Keratinocyte (primary cell): ENCODE measurements around the gene SSMEM1. TPM values are rescaled to one million over a fixed set of nuclear protein-coding genes. Genes with fewer than 3 reads are reported as not detected.

Experiments
- DNase-seq: peaks from one replicate; pipeline ENCODE4 v3.0.0-alpha.2; 2011; ENCODE audit warnings: low read depth, missing footprints, low spot score
- FAIRE-seq: peaks from 2 replicates; lab custom pipeline; 2011; peaks lifted over from hg19 to GRCh38; lab: Jason Lieb, UNC
- H2AFZ ChIP-seq: 2 replicates; pipeline ENCODE4 v1.6.0; 2012; ENCODE audit warnings: low read length, control low read depth, inconsistent platforms; ENCODE audit not compliant: control insufficient read depth
- H3K27ac ChIP-seq: 2 replicates; pipeline ENCODE4 v1.5.1; 2011; ENCODE audit warnings: low read length; ENCODE audit not compliant: control insufficient read depth, insufficient read depth
- H3K27me3 ChIP-seq: 3 replicates; pipeline ENCODE4 v1.6.0; 2011; ENCODE audit warnings: low read length; ENCODE audit not compliant: control insufficient read depth, insufficient read depth; ENCODE audit errors: extremely low read depth
- H3K36me3 ChIP-seq, 2 experiments: 2 replicates in 1 of 2; 3 replicates in 1 of 2; pipeline ENCODE4 v1.5.1; 2011; ENCODE audit warnings: low read length in 2 of 2, mild to moderate bottlenecking in 1 of 2; ENCODE audit not compliant: control insufficient read depth in 2 of 2, insufficient read depth in 2 of 2; ENCODE audit errors: extremely low read depth in 1 of 2
- H3K4me1 ChIP-seq: 3 replicates; pipeline ENCODE4 v1.5.1; 2011; ENCODE audit warnings: low read length; ENCODE audit not compliant: control insufficient read depth, insufficient read depth; ENCODE audit errors: extremely low read depth
- H3K4me2 ChIP-seq: 3 replicates; pipeline ENCODE4 v1.6.0; 2011; ENCODE audit warnings: low read depth, low read length; ENCODE audit not compliant: control insufficient read depth, insufficient read depth; ENCODE audit errors: extremely low read depth
- H3K4me3 ChIP-seq, 3 experiments: fragments of 200-600 bp in 1 of 3; sonication (generic) in 1 of 3; 2 replicates in 2 of 3; 3 replicates in 1 of 3; pipeline ENCODE4 v1.5.1; 2011 to 2016; ENCODE audit warnings: low read length in 3 of 3, mild to moderate bottlenecking in 3 of 3, control low read depth in 2 of 3, inconsistent platforms in 1 of 3, low read depth in 1 of 3, mixed read lengths in 1 of 3, mixed run types in 1 of 3, moderate library complexity in 1 of 3; ENCODE audit not compliant: control insufficient read depth in 2 of 3, insufficient read depth in 2 of 3; ENCODE audit errors: extremely low read depth in 1 of 3
- H3K79me2 ChIP-seq: 2 replicates; pipeline ENCODE4 v1.6.0; 2012; ENCODE audit warnings: low read length; ENCODE audit not compliant: control insufficient read depth, insufficient read depth
- H3K9ac ChIP-seq: 3 replicates; pipeline ENCODE4 v1.6.0; 2011; ENCODE audit warnings: low read length; ENCODE audit not compliant: control insufficient read depth, insufficient read depth; ENCODE audit errors: extremely low read depth
- H3K9me1 ChIP-seq: 3 replicates; pipeline ENCODE4 v1.6.0; 2011; ENCODE audit warnings: low read length; ENCODE audit not compliant: control insufficient read depth, insufficient read depth; ENCODE audit errors: extremely low read depth
- H3K9me3 ChIP-seq: 2 replicates; pipeline ENCODE4 v1.5.1; 2012; ENCODE audit warnings: low read depth, low read length; ENCODE audit not compliant: control insufficient read depth
- H4K20me1 ChIP-seq: 3 replicates; pipeline ENCODE4 v1.6.0; 2011; ENCODE audit warnings: low read length; ENCODE audit not compliant: control insufficient read depth, insufficient read depth; ENCODE audit errors: extremely low read depth
- CTCF ChIP-seq, 3 experiments: IDR thresholded peaks in 1 of 3; conservative IDR thresholded peaks in 1 of 3; optimal IDR thresholded peaks in 1 of 3; 2 replicates in 2 of 3; 3 replicates in 1 of 3; pipeline versions ENCODE3 to v1.5.1; 2011; ENCODE audit warnings: low read length in 3 of 3, mild to moderate bottlenecking in 3 of 3, moderate library complexity in 2 of 3, control low read depth in 1 of 3, inconsistent platforms in 1 of 3; ENCODE audit not compliant: insufficient read depth in 2 of 3; ENCODE audit errors: extremely low read depth in 1 of 3
- EZH2 ChIP-seq: IDR thresholded peaks from one replicate; pipeline ENCODE4 v1.6.1; 2012; ENCODE audit warnings: inconsistent platforms, mild to moderate bottlenecking, low read length, moderate library complexity
- dilution Hi-C: fragments of 300-500 bp; cut with MboI; formaldehyde crosslinking; loops from one replicate; pipeline ENCODE4 v1.7.0; 2020; ENCODE audit warnings: low sequenced_read_pairs; ENCODE audit not compliant: extremely low pct_ligation_motif_present
- polyA plus RNA-seq, 5 experiments: library from polyadenylated mRNA; depleted of rRNA in 3 of 5; stranded (reverse) in 3 of 5; stranded (forward) in 1 of 5; unstranded in 1 of 5; fragments of >200 nt; gene quantifications; 1 replicate in 1 of 5; 2 replicates in 3 of 5; 3 replicates in 1 of 5; pipeline versions ENCODE4 v1.2.1 to v1.2.3, GENCODE V29; 2011 to 2012; ENCODE audit warnings: missing spikeins in 2 of 5, low read depth in 1 of 5, low replicate concordance in 1 of 5

SSMEM1 gene
- polyA plus RNA-seq, 1 donor (not counting 4 experiments of a cell fraction or from before 2014, with no cell fraction given) = not detected

GRCh38 chr7:130160455-130160854 lies 47.2 kb upstream of the SSMEM1 start:
- Histone ChIP-seq H3K4me3 (no peak overlapping the region), H3K9me3 (no peaks in the 10 kb centered on the region), H4K20me1 (no peaks in the 10 kb centered on the region), H3K4me1 (no peaks in the 10 kb centered on the region), H3K36me3 (peaks cover 5 to 11% of the 10 kb centered on the region in 2 experiments), H3K27ac (no peak overlapping the region), H3K4me2 (no peak overlapping the region), H3K27me3 (no peaks in the 10 kb centered on the region), H3K9ac (no peak overlapping the region), H2AFZ (no peak overlapping the region), H3K9me1 (no peaks in the 10 kb centered on the region), H3K79me2 (no peaks in the 10 kb centered on the region)
- DNase-seq (no peak), FAIRE-seq (no peak)
- TF ChIP-seq CTCF (optimal IDR thresholded peaks at IDR 0.05 in 1 of 3, IDR thresholded peaks at IDR 0.05 in 1 of 3, conservative IDR thresholded peaks at IDR 0.05 in 1 of 3; ENCODE audit: extremely low read depth in 1 of 3, insufficient read depth in 2 of 3, low read length in 3 of 3) (no peak), EZH2 (no peak)
- dilution Hi-C loops = no loop called here

DNA sequence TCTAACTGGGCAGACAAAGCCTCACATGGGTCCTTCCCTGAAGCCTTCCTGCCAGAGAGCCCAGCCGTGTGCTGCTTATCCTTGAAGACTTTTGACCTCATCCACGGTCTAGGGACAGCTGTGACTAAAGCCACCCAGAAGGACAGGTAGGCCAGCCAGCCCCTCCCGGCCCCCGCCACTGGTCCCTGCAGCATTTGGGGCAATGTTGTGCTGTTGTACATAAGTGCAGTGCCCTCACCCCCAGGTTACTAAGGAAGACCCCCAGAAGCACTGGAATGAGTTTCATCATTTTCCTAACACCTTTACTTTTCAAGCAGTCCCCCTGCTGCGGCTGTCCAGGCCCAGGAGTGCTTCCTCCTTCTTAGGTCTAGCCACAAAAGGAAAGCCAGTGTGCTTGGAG lies 45.5 kb upstream of the SSMEM1 start:
- H2AFZ ChIP-seq = no peak overlapping the region
- H3K4me3 ChIP-seq = no peak overlapping the region
- no peaks in the 10 kb centered on the region for H3K27me3 ChIP-seq
- FAIRE-seq (no peak), DNase-seq (no peak)
- no peaks in the 10 kb centered on the region for H4K20me1 ChIP-seq
- no peaks in the 10 kb centered on the region for H3K9me1 ChIP-seq
- H3K4me2 ChIP-seq = no peak overlapping the region
- H3K9ac ChIP-seq = no peak overlapping the region
- no peaks in the 10 kb centered on the region for H3K9me3 ChIP-seq
- TF ChIP-seq CTCF (optimal IDR thresholded peaks at IDR 0.05 in 1 of 3, IDR thresholded peaks at IDR 0.05 in 1 of 3, conservative IDR thresholded peaks at IDR 0.05 in 1 of 3; ENCODE audit: extremely low read depth in 1 of 3, insufficient read depth in 2 of 3, low read length in 3 of 3) = no peak
- no peak for TF ChIP-seq EZH2
- H3K27ac ChIP-seq = no peak overlapping the region
- H3K4me1 ChIP-seq = no peaks in the 10 kb centered on the region
- dilution Hi-C loops = no loop called here
- peaks cover 5 to 11% of the 10 kb centered on the region in 2 experiments for H3K36me3 ChIP-seq
- no peaks in the 10 kb centered on the region for H3K79me2 ChIP-seq
